GM12878 (cell line): ENCODE results near the gene MYBBP1A.

Source experiments
- EP300 ChIP-seq, 2 experiments: fragments of 150-350 bp in 1 of 2; IDR thresholded peaks; 2 replicates each; pipeline ENCODE4 v1.6.1; 2011 to 2012; ENCODE audit warnings: low read depth in 2 of 2, low read length in 2 of 2, borderline replicate concordance in 1 of 2, improper control_type of control experiment in 1 of 2, inconsistent platforms in 1 of 2; ENCODE audit not compliant: control insufficient read depth in 1 of 2
- GATAD2B ChIP-seq: fragments of 450-650 bp; conservative IDR thresholded peaks from 2 replicates; pipeline ENCODE4 v1.6.1; 2017; ENCODE audit warnings: low read depth, mild to moderate bottlenecking, moderate library complexity
- MYC ChIP-seq: IDR thresholded peaks from 2 replicates; pipeline ENCODE4 v1.6.1; 2011; ENCODE audit warnings: mild to moderate bottlenecking, low read length, moderate library complexity, inconsistent platforms; ENCODE audit not compliant: insufficient read depth, insufficient replicate concordance, insufficient read length, severe bottlenecking
- POLR2A ChIP-seq: IDR thresholded peaks from 2 replicates; pipeline ENCODE4 v1.6.1; 2011; ENCODE audit warnings: low read depth, mild to moderate bottlenecking, low read length
- POLR2AphosphoS5 ChIP-seq: IDR thresholded peaks from 2 replicates; pipeline ENCODE4 v1.6.1; 2011; ENCODE audit warnings: mild to moderate bottlenecking, low read length, inconsistent platforms
- RFX5 ChIP-seq: IDR thresholded peaks from 2 replicates; pipeline ENCODE4 v1.6.1; 2011; ENCODE audit warnings: low read depth, low read length, improper control_type of control experiment
- SP1 ChIP-seq: IDR thresholded peaks from one replicate; pipeline ENCODE4 v1.6.1; 2011; ENCODE audit warnings: low read depth, low read length
- SUZ12 ChIP-seq: fragments of 200-600 bp; sonication (generic); IDR thresholded peaks from one replicate; pipeline ENCODE4 v1.6.1; 2018; ENCODE audit warnings: antibody characterized with exemption, mild to moderate bottlenecking; ENCODE audit not compliant: unreplicated experiment
- YY1 ChIP-seq: IDR thresholded peaks from 2 replicates; pipeline ENCODE4 v1.6.1; 2011; ENCODE audit warnings: low read depth, mild to moderate bottlenecking, low read length
- TF ChIP-seq, protein P1 (sequence below), 3 experiments: IDR thresholded peaks in 2 of 3; conservative IDR thresholded peaks in 1 of 3; 2 replicates each; pipeline ENCODE4 v1.5.1; 2011; ENCODE audit warnings: low read depth in 3 of 3, low read length in 3 of 3, mild to moderate bottlenecking in 3 of 3, control low read depth in 2 of 3, moderate library complexity in 2 of 3, inconsistent platforms in 1 of 3, mixed read lengths in 1 of 3; ENCODE audit not compliant: control insufficient read depth in 2 of 3, insufficient read depth in 1 of 3; ENCODE audit errors: extremely low read depth in 1 of 3
- TF ChIP-seq, protein P2 (sequence below): fragments of 450-650 bp; IDR thresholded peaks from 2 replicates; pipeline ENCODE4 v1.6.1; 2017; ENCODE audit warnings: mild to moderate bottlenecking, moderate library complexity
- TF ChIP-seq, protein P3 (sequence below): fragments of 450-650 bp; IDR thresholded peaks from 2 replicates; pipeline ENCODE4 v1.6.1; 2017; ENCODE audit warnings: mild to moderate bottlenecking

DNA sequence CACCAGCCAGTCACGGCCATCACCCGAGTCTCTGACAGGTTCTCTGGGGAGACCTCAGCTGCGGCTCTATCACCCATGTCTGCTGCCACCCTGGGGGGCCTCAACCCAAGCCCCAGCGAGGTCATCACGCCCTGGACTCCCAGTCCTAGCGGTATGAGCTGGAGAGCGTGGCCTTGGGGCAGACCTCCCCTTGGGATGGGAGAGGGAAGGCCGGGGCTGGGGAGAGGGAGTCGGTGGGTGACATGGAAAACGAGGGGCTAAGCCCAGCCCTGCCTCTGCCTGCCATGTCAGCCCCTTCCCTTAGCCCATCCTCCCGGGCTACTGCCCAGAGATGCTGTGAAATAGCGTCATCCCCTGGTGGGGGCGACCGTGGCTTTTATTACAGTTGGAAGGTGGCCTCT, 37.8 kb upstream of the MYBBP1A start:
- TF ChIP-seq YY1, result no peak
- TF ChIP-seq, protein P1, sequence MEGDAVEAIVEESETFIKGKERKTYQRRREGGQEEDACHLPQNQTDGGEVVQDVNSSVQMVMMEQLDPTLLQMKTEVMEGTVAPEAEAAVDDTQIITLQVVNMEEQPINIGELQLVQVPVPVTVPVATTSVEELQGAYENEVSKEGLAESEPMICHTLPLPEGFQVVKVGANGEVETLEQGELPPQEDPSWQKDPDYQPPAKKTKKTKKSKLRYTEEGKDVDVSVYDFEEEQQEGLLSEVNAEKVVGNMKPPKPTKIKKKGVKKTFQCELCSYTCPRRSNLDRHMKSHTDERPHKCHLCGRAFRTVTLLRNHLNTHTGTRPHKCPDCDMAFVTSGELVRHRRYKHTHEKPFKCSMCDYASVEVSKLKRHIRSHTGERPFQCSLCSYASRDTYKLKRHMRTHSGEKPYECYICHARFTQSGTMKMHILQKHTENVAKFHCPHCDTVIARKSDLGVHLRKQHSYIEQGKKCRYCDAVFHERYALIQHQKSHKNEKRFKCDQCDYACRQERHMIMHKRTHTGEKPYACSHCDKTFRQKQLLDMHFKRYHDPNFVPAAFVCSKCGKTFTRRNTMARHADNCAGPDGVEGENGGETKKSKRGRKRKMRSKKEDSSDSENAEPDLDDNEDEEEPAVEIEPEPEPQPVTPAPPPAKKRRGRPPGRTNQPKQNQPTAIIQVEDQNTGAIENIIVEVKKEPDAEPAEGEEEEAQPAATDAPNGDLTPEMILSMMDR (IDR thresholded peaks at IDR 0.05 in 2 of 3, conservative IDR thresholded peaks at IDR 0.05 in 1 of 3; ENCODE audit: control insufficient read depth in 2 of 3, extremely low read depth in 1 of 3, insufficient read depth in 1 of 3, low read depth in 3 of 3, low read length in 3 of 3), result no peak
- no peak for TF ChIP-seq SP1
- no peak for TF ChIP-seq EP300 (IDR thresholded peaks at IDR 0.05; ENCODE audit: borderline replicate concordance in 1 of 2, control insufficient read depth in 1 of 2, low read depth in 2 of 2, low read length in 2 of 2)
- no peak for TF ChIP-seq POLR2A
- TF ChIP-seq, protein P2, sequence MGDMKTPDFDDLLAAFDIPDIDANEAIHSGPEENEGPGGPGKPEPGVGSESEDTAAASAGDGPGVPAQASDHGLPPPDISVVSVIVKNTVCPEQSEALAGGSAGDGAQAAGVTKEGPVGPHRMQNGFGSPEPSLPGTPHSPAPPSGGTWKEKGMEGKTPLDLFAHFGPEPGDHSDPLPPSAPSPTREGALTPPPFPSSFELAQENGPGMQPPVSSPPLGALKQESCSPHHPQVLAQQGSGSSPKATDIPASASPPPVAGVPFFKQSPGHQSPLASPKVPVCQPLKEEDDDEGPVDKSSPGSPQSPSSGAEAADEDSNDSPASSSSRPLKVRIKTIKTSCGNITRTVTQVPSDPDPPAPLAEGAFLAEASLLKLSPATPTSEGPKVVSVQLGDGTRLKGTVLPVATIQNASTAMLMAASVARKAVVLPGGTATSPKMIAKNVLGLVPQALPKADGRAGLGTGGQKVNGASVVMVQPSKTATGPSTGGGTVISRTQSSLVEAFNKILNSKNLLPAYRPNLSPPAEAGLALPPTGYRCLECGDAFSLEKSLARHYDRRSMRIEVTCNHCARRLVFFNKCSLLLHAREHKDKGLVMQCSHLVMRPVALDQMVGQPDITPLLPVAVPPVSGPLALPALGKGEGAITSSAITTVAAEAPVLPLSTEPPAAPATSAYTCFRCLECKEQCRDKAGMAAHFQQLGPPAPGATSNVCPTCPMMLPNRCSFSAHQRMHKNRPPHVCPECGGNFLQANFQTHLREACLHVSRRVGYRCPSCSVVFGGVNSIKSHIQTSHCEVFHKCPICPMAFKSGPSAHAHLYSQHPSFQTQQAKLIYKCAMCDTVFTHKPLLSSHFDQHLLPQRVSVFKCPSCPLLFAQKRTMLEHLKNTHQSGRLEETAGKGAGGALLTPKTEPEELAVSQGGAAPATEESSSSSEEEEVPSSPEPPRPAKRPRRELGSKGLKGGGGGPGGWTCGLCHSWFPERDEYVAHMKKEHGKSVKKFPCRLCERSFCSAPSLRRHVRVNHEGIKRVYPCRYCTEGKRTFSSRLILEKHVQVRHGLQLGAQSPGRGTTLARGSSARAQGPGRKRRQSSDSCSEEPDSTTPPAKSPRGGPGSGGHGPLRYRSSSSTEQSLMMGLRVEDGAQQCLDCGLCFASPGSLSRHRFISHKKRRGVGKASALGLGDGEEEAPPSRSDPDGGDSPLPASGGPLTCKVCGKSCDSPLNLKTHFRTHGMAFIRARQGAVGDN, result no peak
- TF ChIP-seq SUZ12, result no peak
- no peak for TF ChIP-seq GATAD2B
- no peak for TF ChIP-seq POLR2AphosphoS5
- TF ChIP-seq MYC, result no peak
- TF ChIP-seq, protein P3, sequence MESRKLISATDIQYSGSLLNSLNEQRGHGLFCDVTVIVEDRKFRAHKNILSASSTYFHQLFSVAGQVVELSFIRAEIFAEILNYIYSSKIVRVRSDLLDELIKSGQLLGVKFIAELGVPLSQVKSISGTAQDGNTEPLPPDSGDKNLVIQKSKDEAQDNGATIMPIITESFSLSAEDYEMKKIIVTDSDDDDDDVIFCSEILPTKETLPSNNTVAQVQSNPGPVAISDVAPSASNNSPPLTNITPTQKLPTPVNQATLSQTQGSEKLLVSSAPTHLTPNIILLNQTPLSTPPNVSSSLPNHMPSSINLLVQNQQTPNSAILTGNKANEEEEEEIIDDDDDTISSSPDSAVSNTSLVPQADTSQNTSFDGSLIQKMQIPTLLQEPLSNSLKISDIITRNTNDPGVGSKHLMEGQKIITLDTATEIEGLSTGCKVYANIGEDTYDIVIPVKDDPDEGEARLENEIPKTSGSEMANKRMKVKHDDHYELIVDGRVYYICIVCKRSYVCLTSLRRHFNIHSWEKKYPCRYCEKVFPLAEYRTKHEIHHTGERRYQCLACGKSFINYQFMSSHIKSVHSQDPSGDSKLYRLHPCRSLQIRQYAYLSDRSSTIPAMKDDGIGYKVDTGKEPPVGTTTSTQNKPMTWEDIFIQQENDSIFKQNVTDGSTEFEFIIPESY, result no peak
- no peak for TF ChIP-seq RFX5
